Stimulated activated CD8-positive, alpha-beta memory T cell treated with anti-CD3 and anti-CD28 coated beads, Interleukin-4, amount 100 ng/mL, for 1 hour (primary cell): Measurements from ENCODE around the gene HPRT1.

Source experiments
- DNase-seq, 2 donors: peaks; one replicate each; pipeline ENCODE4 v3.0.0-alpha.2; 2020; ENCODE audit warnings: low read depth in 2 of 2, low spot score in 1 of 2

Gene HPRT1

GRCh38 chrX:134472041-134472440 is 12.1 kb downstream of the HPRT1 start:
- DNase-seq, result no peak

GRCh38 chrX:134476284-134476683 is 16.3 kb downstream of the HPRT1 start:
- DNase-seq, result no peak

- DNase-seq, result no peak
These were observed 18.4 kb downstream of the HPRT1 start for GRCh38 chrX:134478374-134478773.

GRCh38 chrX:134480061-134480460 is 20.1 kb downstream of the HPRT1 start:
- DNase-seq, result no peak

- DNase-seq, result no peak
These were observed 21.4 kb downstream of the HPRT1 start for GRCh38 chrX:134481339-134481738.

- DNase-seq, result no peak
These were observed 22.4 kb downstream of the HPRT1 start for GRCh38 chrX:134482371-134482770.

GRCh38 chrX:134484039-134484438 is 24.1 kb downstream of the HPRT1 start:
- DNase-seq, result no peak

GRCh38 chrX:134501941-134502340 is 42.0 kb downstream of the HPRT1 start:
- no peak for DNase-seq

GRCh38 chrX:134502686-134503085 is 42.7 kb downstream of the HPRT1 start:
- no peak for DNase-seq

- DNase-seq, result no peak
These were observed 52.6 kb downstream of the HPRT1 start for GRCh38 chrX:134512566-134512965.

GRCh38 chrX:134513091-134513490 is 53.1 kb downstream of the HPRT1 start:
- no peak for DNase-seq

GRCh38 chrX:134520860-134521390 is 61.0 kb downstream of the HPRT1 start:
- no peak for DNase-seq

GRCh38 chrX:134524181-134524580 is 64.2 kb downstream of the HPRT1 start:
- DNase-seq, result no peak

GRCh38 chrX:134525086-134525792 is 65.3 kb downstream of the HPRT1 start:
- DNase-seq, result no peak

- no peak for DNase-seq
These were observed 66.4 kb downstream of the HPRT1 start for GRCh38 chrX:134526399-134526798.

- DNase-seq, result no peak
These were observed 69.0 kb downstream of the HPRT1 start for GRCh38 chrX:134528960-134529359.

GRCh38 chrX:134529481-134529880 is 69.5 kb downstream of the HPRT1 start:
- DNase-seq, result no peak

GRCh38 chrX:134530845-134531244 is 70.9 kb downstream of the HPRT1 start:
- DNase-seq, result no peak

GRCh38 chrX:134533352-134533751 is 73.4 kb downstream of the HPRT1 start:
- DNase-seq, result no peak

GRCh38 chrX:134533952-134534351 is 74.0 kb downstream of the HPRT1 start:
- DNase-seq, result no peak

GRCh38 chrX:134537179-134537955 is 77.4 kb downstream of the HPRT1 start:
- DNase-seq, result no peak

GRCh38 chrX:134538316-134538715 is 78.4 kb downstream of the HPRT1 start:
- no peak for DNase-seq
